Neural cell (in vitro differentiated cells): ENCODE measurements around the gene NUDC. TPM values are rescaled to one million over a fixed set of nuclear protein-coding genes. Genes with fewer than 3 reads are reported as not detected.

Experiments used
- H2AFZ ChIP-seq: fragments of 200-600, 300-800 bp; sonication (generic), shearing (Covaris generic); 2 replicates; pipeline ENCODE4 v1.6.0; 2014; ENCODE audit warnings: low read depth, mild to moderate bottlenecking, antibody characterized with exemption, low read length, moderate library complexity
- H3F3A ChIP-seq: fragments of 200-600 bp; shearing (Covaris generic); 2 replicates; pipeline ENCODE4 v1.6.1; 2016; ENCODE audit warnings: mild to moderate bottlenecking, moderate library complexity, mixed read lengths, antibody characterized with exemption, low read length; ENCODE audit not compliant: insufficient read depth, poor library complexity, severe bottlenecking
- H3K27ac ChIP-seq: fragments of 200-600, 300-800 bp; sonication (generic), shearing (Covaris generic); 2 replicates; pipeline ENCODE4 v1.5.1; 2014; ENCODE audit warnings: mild to moderate bottlenecking, low read length, moderate library complexity
- H3K27me3 ChIP-seq: fragments of 300-800, 200-600 bp; sonication (generic), shearing (Covaris generic); 2 replicates; pipeline ENCODE4 v1.6.0; 2014; ENCODE audit warnings: mild to moderate bottlenecking, low read depth, low read length, moderate library complexity; ENCODE audit not compliant: insufficient read depth
- H3K36me3 ChIP-seq: fragments of 300-800, 200-600 bp; sonication (generic), shearing (Covaris generic); 2 replicates; pipeline ENCODE4 v1.5.1; 2014; ENCODE audit warnings: mild to moderate bottlenecking, antibody characterized with exemption, low read length, moderate library complexity; ENCODE audit not compliant: insufficient read depth
- H3K4me2 ChIP-seq: fragments of 300-800, 200-600 bp; sonication (generic), shearing (Covaris generic); 2 replicates; pipeline ENCODE4 v1.6.0; 2014; ENCODE audit warnings: mild to moderate bottlenecking, low read length
- H3K4me3 ChIP-seq: fragments of 300-800, 200-600 bp; sonication (generic), shearing (Covaris generic); 2 replicates; pipeline ENCODE4 v1.5.1; 2014; ENCODE audit warnings: mild to moderate bottlenecking, low read length, moderate library complexity
- H3K79me2 ChIP-seq: fragments of 200-600 bp; shearing (Covaris generic); replicated peaks from 2 replicates; pipeline ENCODE4 v1.6.0; 2014; ENCODE audit warnings: mild to moderate bottlenecking, low read length, moderate library complexity; ENCODE audit not compliant: insufficient read depth
- H3K9ac ChIP-seq: fragments of 300-800, 200-600 bp; sonication (generic), shearing (Covaris generic); 2 replicates; pipeline ENCODE4 v1.6.1; 2016; ENCODE audit warnings: mild to moderate bottlenecking, low read length, mixed read lengths
- H3K9me2 ChIP-seq: fragments of 200-600 bp; shearing (Covaris generic); 2 replicates; pipeline ENCODE4 v1.6.1; 2016; ENCODE audit warnings: mild to moderate bottlenecking, low read length, mixed read lengths; ENCODE audit not compliant: insufficient read depth
- H3K9me3 ChIP-seq: fragments of 200-600, 300-800 bp; sonication (generic), shearing (Covaris generic); 2 replicates; pipeline ENCODE4 v1.6.1; 2016; ENCODE audit warnings: mild to moderate bottlenecking, mixed run types, low read length, moderate library complexity, mixed read lengths
- H4K20me1 ChIP-seq: fragments of 200-600 bp; shearing (Covaris generic); 2 replicates; pipeline ENCODE4 v1.6.1; 2016; ENCODE audit warnings: mild to moderate bottlenecking, mixed run types; ENCODE audit not compliant: insufficient read depth
- CTCF ChIP-seq: fragments of 450-650 bp; IDR thresholded peaks from 2 replicates; pipeline ENCODE4 v1.5.1; 2014; ENCODE audit warnings: antibody characterized with exemption, mild to moderate bottlenecking, moderate library complexity; ENCODE audit not compliant: poor library complexity, severe bottlenecking
- EP300 ChIP-seq: fragments of 450-650 bp; conservative IDR thresholded peaks from 2 replicates; pipeline ENCODE4 v1.6.1; 2014; ENCODE audit warnings: antibody characterized with exemption, mild to moderate bottlenecking, moderate library complexity; ENCODE audit not compliant: poor library complexity, severe bottlenecking
- EZH2 ChIP-seq: fragments of 200-600, 300-800 bp; shearing (Covaris generic), sonication (generic); IDR thresholded peaks from 2 replicates; pipeline ENCODE4 v1.6.1; 2014; ENCODE audit warnings: antibody characterized with exemption, low read length, borderline replicate concordance, mild to moderate bottlenecking; ENCODE audit not compliant: insufficient read depth, poor library complexity, severe bottlenecking
- MXI1 ChIP-seq: fragments of 450-650 bp; conservative IDR thresholded peaks from 2 replicates; pipeline ENCODE4 v1.6.1; 2014; ENCODE audit warnings: antibody characterized with exemption, mild to moderate bottlenecking; ENCODE audit not compliant: poor library complexity, severe bottlenecking
- POLR2AphosphoS5 ChIP-seq: IDR thresholded peaks from 2 replicates; pipeline ENCODE4 v1.6.1; 2012
- RAD21 ChIP-seq: fragments of 450-650 bp; conservative IDR thresholded peaks from 2 replicates; pipeline ENCODE4 v1.6.1; 2014; ENCODE audit warnings: antibody characterized with exemption, mild to moderate bottlenecking, moderate library complexity
- REST ChIP-seq: IDR thresholded peaks from 2 replicates; pipeline ENCODE4 v1.6.1; 2012; ENCODE audit warnings: borderline replicate concordance
- SMC3 ChIP-seq: fragments of 450-650 bp; conservative IDR thresholded peaks from 2 replicates; pipeline ENCODE4 v1.6.1; 2014; ENCODE audit warnings: antibody characterized with exemption, mild to moderate bottlenecking, moderate library complexity; ENCODE audit not compliant: poor library complexity
- TAF1 ChIP-seq: IDR thresholded peaks from 2 replicates; pipeline ENCODE4 v1.6.1; 2012; ENCODE audit warnings: low read depth
- polyA plus RNA-seq: library from polyadenylated mRNA; depleted of rRNA; stranded (reverse); fragments of >200 nt; gene quantifications from 2 replicates; pipeline ENCODE4 v1.2.3, GENCODE V29; 2014

The NUDC gene
- polyA plus RNA-seq, 1 donor from 2014 or later: 20.6 TPM

GRCh38 chr1:26965628-26966027 lies 44.1 kb downstream of the NUDC start:
- Histone ChIP-seq H3K36me3 (no peaks in the 10 kb centered on the region), H3F3A (no peaks in the 10 kb centered on the region), H3K9me3 (no peaks in the 10 kb centered on the region), H3K9me2 (no peaks in the 10 kb centered on the region), H3K9ac (no peak overlapping the region), H3K4me3 (no peak overlapping the region), H3K4me2 (no peak overlapping the region), H3K27ac (no peak overlapping the region), H3K79me2 (no peaks in the 10 kb centered on the region), H3K27me3 (peaks cover 24% of the 10 kb centered on the region), H4K20me1 (no peaks in the 10 kb centered on the region), H2AFZ (no peak overlapping the region)
- TF ChIP-seq REST (no peak), CTCF (no peak), EZH2 (no peak), TAF1 (no peak), RAD21 (no peak), POLR2AphosphoS5 (no peak), MXI1 (no peak), EP300 (no peak), SMC3 (no peak)

- TF ChIP-seq CTCF (no peak), REST (no peak)
- H3K36me3 ChIP-seq: no peaks in the 10 kb centered on the region
Measured at GRCh38 chr1:26970810-26971209, 49.3 kb downstream of the NUDC start.

More at GRCh38 chr1:26970810-26971209, 49.3 kb downstream of the NUDC start:
- Histone ChIP-seq H3K9me3 (no peaks in the 10 kb centered on the region), H4K20me1 (no peaks in the 10 kb centered on the region), H3K4me3 (no peak overlapping the region), H3K4me2 (no peak overlapping the region), H2AFZ (no peak overlapping the region), H3K79me2 (no peaks in the 10 kb centered on the region), H3K27ac (no peak overlapping the region), H3K9me2 (no peaks in the 10 kb centered on the region), H3K9ac (no peak overlapping the region), H3F3A (no peaks in the 10 kb centered on the region), H3K27me3 (no peaks in the 10 kb centered on the region)
